ENCODE results near the gene SUCO.

Gene SUCO

DNA sequence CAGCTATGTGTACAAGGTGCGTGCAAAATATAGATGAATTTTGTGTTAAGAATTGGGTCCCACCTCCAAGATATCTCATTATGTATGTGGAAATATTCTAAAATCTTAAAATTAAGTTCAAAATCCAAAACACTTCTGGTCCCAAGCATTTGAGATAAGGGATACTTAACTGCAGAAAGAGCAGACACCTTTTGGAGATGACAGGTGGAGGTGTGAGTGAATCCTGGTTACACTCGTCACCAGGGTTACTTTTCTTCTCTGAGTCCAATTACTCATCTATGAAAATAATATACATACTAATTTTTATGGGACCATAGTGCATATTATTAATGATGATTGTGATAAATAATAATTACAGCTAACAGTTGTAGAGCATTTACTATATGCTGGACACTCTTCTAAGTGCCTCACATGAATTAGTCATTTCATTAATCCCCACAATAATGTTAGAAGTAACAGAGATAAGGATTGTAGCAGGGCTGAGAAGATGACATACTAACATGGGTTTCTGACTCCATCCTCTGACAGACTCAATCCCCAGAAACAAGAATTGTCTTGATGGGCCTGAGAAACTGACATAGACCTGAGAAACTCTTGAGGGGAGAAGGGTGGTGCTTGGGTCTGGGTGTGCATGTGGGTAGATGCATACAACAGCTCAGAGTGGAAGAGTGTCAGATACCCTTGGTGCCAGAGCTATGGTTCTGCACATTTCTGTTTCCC, 117.7 kb downstream of the SUCO start:
- DNase-seq: no peak

DNA sequence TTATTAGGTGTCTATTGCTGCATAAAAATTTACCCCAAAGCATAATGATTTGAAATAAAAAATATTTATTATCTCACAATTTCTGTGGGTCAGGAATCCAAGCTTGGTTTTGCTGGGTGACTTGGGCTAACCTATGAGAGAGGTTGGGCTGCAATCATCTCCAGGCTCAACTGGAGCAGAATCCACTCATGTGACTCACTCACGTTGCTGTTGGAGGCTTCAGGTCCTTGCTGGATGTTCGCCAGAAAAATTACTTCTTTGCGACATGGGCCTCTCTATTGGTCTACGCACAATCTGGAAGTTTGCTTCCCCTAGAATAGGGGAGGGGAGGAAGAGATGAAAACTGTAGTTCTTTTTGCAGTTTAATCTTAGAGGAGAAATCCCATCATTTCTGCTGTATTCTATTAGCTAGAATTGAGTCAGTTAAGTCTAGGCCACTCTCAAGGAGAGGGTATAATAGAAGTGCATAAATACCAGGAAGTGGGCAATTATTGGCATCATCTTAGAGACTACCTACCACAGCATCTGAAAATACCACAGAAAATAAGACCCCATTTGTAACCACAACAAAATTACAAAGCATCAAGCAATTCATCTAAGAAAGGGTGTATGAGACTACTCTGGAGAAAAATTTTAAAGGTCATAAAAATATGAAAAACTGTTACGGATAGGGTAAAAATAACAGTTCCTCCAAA, 120.2 kb downstream of the SUCO start:
- DNase-seq: no peak

DNA sequence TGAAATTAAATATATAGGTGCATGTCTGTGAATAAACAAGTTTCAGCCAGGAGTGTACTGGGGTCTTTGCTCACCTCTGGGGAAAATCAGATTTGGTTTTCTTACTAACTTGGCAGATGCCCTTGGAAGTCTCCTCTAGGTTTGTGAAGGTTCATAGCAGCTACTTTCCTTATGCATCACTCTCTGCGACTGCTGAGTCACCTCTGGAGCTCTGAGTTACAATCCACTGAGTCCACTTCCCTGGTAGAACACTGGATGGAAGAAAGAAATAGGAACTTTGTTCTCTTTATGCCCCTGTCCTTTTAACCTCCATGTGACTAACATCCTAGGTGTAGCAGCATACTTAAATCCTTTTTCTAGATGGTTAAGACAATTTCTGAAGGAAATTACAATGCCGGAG, 121.6 kb downstream of the SUCO start:
- DNase-seq: peak; percentile 36

DNA sequence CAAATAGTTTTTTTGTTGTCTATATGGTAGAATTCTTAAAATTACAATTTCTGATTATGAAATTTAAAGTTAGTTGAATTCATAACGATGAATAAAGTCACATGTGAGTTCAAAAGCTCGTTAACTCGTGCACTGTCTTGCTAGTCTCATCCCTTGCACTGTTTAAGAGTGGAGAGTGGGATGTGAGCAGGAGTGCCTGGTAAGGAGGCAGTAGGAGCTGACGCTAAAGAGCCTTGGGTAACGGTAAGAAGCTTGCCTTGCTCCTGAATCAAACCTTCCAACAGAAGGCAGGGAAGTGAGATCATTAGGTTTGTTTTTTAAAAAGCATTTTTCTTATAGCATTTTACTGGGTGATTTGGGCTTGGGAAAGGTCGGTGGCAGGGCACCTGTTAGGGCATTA, 123.6 kb downstream of the SUCO start:
- no peak for DNase-seq

DNA sequence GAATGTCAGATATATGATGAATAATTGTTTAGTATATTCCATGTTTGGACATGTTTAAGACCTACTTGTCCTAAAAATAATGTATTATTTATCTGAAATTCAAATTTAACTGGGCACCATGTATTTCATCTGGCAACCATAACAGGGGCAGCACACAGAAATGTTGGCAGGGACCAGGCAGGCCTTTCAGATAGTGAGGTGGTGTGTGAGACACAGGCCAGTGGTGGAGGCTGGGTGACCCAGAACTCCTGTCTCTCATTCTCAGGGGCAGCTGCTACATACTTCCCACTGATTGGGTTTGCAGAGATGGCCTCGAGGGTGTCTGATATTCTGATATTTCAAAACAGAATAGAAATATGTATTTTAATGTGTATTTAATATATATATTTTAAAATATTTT, 124.6 kb downstream of the SUCO start:
- no peak for DNase-seq

DNA sequence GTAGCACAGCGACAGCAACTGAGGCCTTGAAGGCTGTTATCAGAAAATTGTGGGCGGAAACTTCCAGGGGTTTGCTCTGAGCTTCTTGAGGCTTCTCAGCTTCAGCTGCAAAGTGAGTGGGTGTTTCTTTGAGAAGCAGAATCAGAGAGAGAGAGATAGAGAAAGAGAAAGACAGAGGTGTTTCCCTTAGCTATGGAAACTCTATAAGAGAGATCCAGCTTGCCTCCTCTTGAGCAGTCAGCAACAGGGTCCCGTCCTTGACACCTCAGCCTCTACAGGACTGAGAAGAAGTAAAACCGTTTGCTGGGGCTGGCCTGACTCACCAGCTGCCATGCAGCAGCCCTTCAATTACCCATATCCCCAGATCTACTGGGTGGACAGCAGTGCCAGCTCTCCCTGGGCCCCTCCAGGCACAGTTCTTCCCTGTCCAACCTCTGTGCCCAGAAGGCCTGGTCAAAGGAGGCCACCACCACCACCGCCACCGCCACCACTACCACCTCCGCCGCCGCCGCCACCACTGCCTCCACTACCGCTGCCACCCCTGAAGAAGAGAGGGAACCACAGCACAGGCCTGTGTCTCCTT, 126.0 kb downstream of the SUCO start, which contains the start of gene FASLG:
Gene FASLG, plus strand, starts transcription at position 233 of the 583 bp plus-strand sequence. Its CDS starts 99 bp downstream, at position 332.
- peak; percentile 76 for DNase-seq

DNA sequence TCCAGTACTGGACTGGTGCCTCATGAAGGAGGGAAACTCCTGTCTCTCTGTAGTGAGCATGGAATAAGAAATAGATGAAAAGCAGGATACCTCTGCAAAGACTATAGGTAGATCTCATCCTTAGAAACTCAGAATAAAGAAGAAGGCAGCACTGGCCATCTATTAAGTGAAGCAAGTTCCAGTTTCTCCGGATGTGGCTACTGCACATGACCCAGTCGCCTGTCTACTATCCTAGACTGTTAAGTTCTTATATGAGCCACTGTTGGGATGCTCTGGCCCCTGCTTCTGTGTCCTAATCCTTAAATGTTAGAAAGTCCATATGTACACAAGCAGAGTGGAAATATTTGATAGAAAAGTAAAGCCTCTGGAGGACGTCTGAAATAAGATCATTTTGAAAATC, 128.2 kb downstream of the SUCO start:
- no peak for DNase-seq
